NOMO-1 treated with dmso at 0.1 percent for 144 hours (cell line): ENCODE measurements around the gene SOBP.

ENCODE experiments used
- DNase-seq: peaks from one replicate; lab custom pipeline; 2025; ENCODE audit not compliant: unreplicated experiment; lab: John Stamatoyannopoulos, UW

SOBP gene

GRCh38 chr6:107709341-107709740 lies 219.4 kb downstream of the SOBP start:
- DNase-seq: no peak
